HepG2 (cell line): ENCODE data around the gene ASB7. TPM values are rescaled to one million over a fixed set of nuclear protein-coding genes. Genes with fewer than 3 reads are reported as not detected.

Experiments used
- ATAC-seq: fragments of 200-7000 bp; cut with Tn5 transposase; 3 replicates; pipeline ENCODE4 v1.9.1; 2020; ENCODE audit warnings: mild to moderate bottlenecking, moderate library complexity
- BruUV-seq: library from RNA; stranded (reverse); fragments of 400-500 nt; replicated peaks from 2 replicates; lab custom pipeline; 2021; lab: Mats Ljungman, UMichigan
- CTCF ChIA-PET: fragments of 300-600 bp; formaldehyde crosslinking; extraction: SDS; loops from one replicate; lab custom pipeline; 2021; ENCODE audit warnings: low total read pairs, inconsistent platforms, low intra/inter-chr PET ratio; lab: Yijun Ruan, JAX
- POLR2A ChIA-PET: fragments of 350-600 bp; sonication (Branson Sonifier 250); formaldehyde crosslinking; loops from one replicate; lab custom pipeline; 2020; ENCODE audit warnings: antibody characterized with exemption, inconsistent platforms; lab: Yijun Ruan, JAX
- DNase-seq: peaks from one replicate; pipeline ENCODE4 v3.0.0-alpha.2; 2015; ENCODE audit warnings: low spot score
- FAIRE-seq: peaks from 3 replicates; lab custom pipeline; 2011; peaks lifted over from hg19 to GRCh38; lab: Jason Lieb, UNC
- H2AFZ ChIP-seq: one replicate; pipeline ENCODE4 v1.6.1; 2011; ENCODE audit warnings: low read length, inconsistent platforms
- H3K27ac ChIP-seq: fragments of 300-600 bp; 3 replicates; pipeline ENCODE4 v1.8.0; 2011; ENCODE audit warnings: mixed run types, mild to moderate bottlenecking, mixed read lengths, low read length, inconsistent platforms; ENCODE audit not compliant: insufficient read depth; ENCODE audit errors: extremely low read length
- H3K27me3 ChIP-seq, 2 experiments: fragments of 200-600 bp in 1 of 2; 2 replicates in 1 of 2; 3 replicates in 1 of 2; pipeline versions ENCODE4 v1.6.0 to v1.8.0; 2011; ENCODE audit warnings: low read length in 2 of 2, mild to moderate bottlenecking in 2 of 2, moderate library complexity in 2 of 2, inconsistent platforms in 1 of 2; ENCODE audit not compliant: insufficient read depth in 2 of 2, control insufficient read depth in 1 of 2
- H3K36me3 ChIP-seq, 2 experiments: fragments of 200-600 bp in 1 of 2; replicated peaks in 1 of 2; 2 replicates in 1 of 2; 3 replicates in 1 of 2; pipeline versions ENCODE4 v1.5.1 to v1.8.0; 2011; ENCODE audit warnings: low read length in 2 of 2, inconsistent platforms in 1 of 2; ENCODE audit not compliant: insufficient read depth in 2 of 2, control insufficient read depth in 1 of 2
- H3K4me1 ChIP-seq: 2 replicates; pipeline ENCODE4 v1.5.1; 2012; ENCODE audit warnings: low read length, inconsistent platforms; ENCODE audit not compliant: insufficient read depth
- H3K4me2 ChIP-seq: 2 replicates; pipeline ENCODE4 v1.6.0; 2011; ENCODE audit warnings: low read depth, low read length, inconsistent platforms
- H3K4me3 ChIP-seq, 3 experiments: fragments of 200-600 bp in 1 of 3; sonication (generic), shearing (Covaris generic) in 1 of 3; replicated peaks in 1 of 3; 2 replicates each; pipeline ENCODE4 v1.5.1; 2011 to 2016; ENCODE audit warnings: low read length in 3 of 3, inconsistent platforms in 2 of 3, low read depth in 2 of 3, mild to moderate bottlenecking in 2 of 3, control low read depth in 1 of 3, mixed read lengths in 1 of 3; ENCODE audit not compliant: insufficient read depth in 1 of 3
- H3K79me2 ChIP-seq: one replicate; pipeline ENCODE4 v1.6.1; 2011; ENCODE audit warnings: low read length, inconsistent platforms; ENCODE audit not compliant: insufficient read depth
- H3K9ac ChIP-seq: 2 replicates; pipeline ENCODE4 v1.6.0; 2011; ENCODE audit warnings: mild to moderate bottlenecking, low read depth, low read length, inconsistent platforms; ENCODE audit not compliant: insufficient read depth
- H3K9me3 ChIP-seq: 2 replicates; pipeline ENCODE4 v1.5.1; 2012; ENCODE audit warnings: mild to moderate bottlenecking, low read length
- H4K20me1 ChIP-seq: 2 replicates; pipeline ENCODE4 v1.6.0; 2011; ENCODE audit warnings: inconsistent platforms, mild to moderate bottlenecking, low read length, moderate library complexity; ENCODE audit not compliant: insufficient read depth
- ATF1 ChIP-seq: IDR thresholded peaks from 2 replicates; pipeline ENCODE4 v1.6.1; 2016; ENCODE audit warnings: mild to moderate bottlenecking, control low read depth
- E2F1 ChIP-seq: sonication (generic); formaldehyde crosslinking; IDR thresholded peaks from 2 replicates; pipeline ENCODE4 v1.5.0; 2020; ENCODE audit warnings: missing genetic modification reagents
- EEA1 ChIP-seq: sonication (generic); formaldehyde crosslinking; IDR thresholded peaks from 2 replicates; pipeline ENCODE4 v1.5.1; 2020; ENCODE audit warnings: mild to moderate bottlenecking, missing genetic modification reagents, borderline replicate concordance
- FOXC1 ChIP-seq: sonication (generic); formaldehyde crosslinking; IDR thresholded peaks from 2 replicates; pipeline ENCODE4 v1.8.0; 2022; ENCODE audit warnings: mild to moderate bottlenecking, missing genetic modification reagents, borderline replicate concordance
- HMG20B ChIP-seq: conservative IDR thresholded peaks from 2 replicates; pipeline ENCODE4 v1.6.1; 2016; ENCODE audit warnings: missing genetic modification reagents, missing compliant biosample characterization
- HMGA1 ChIP-seq: sonication (generic); formaldehyde crosslinking; conservative IDR thresholded peaks from 2 replicates; pipeline ENCODE4 v1.4.0; 2020; ENCODE audit warnings: missing genetic modification reagents
- HOXD1 ChIP-seq: sonication (generic); formaldehyde crosslinking; IDR thresholded peaks from 2 replicates; pipeline ENCODE4 v1.5.0; 2020; ENCODE audit warnings: missing genetic modification reagents
- KDM5A ChIP-seq: fragments of 200-600 bp; sonication (generic); IDR thresholded peaks from 2 replicates; pipeline ENCODE4 v1.7.0; 2018; ENCODE audit warnings: antibody characterized with exemption, mild to moderate bottlenecking, low read length, borderline replicate concordance
- KLF12 ChIP-seq: sonication (generic); formaldehyde crosslinking; IDR thresholded peaks from 2 replicates; pipeline ENCODE4 v1.4.0; 2020; ENCODE audit warnings: missing genetic modification reagents, borderline replicate concordance
- POGZ ChIP-seq: sonication (generic); formaldehyde crosslinking; IDR thresholded peaks from 2 replicates; pipeline ENCODE4 v1.4.0; 2020; ENCODE audit warnings: mild to moderate bottlenecking, missing genetic modification reagents
- SAFB2 ChIP-seq: sonication (generic); formaldehyde crosslinking; IDR thresholded peaks from 2 replicates; pipeline ENCODE4 v1.5.1; 2020; ENCODE audit warnings: missing genetic modification reagents, low read depth, mild to moderate bottlenecking, borderline replicate concordance
- SMAD1 ChIP-seq: sonication (generic); formaldehyde crosslinking; IDR thresholded peaks from 2 replicates; pipeline ENCODE4 v1.4.0; 2020; ENCODE audit warnings: missing genetic modification reagents, low read depth, mild to moderate bottlenecking, borderline replicate concordance
- ZBTB42 ChIP-seq: sonication (generic); formaldehyde crosslinking; IDR thresholded peaks from 2 replicates; pipeline ENCODE4 v1.5.0; 2020; ENCODE audit warnings: mild to moderate bottlenecking, missing genetic modification reagents
- ZFP41 ChIP-seq: sonication (generic); formaldehyde crosslinking; IDR thresholded peaks from 2 replicates; pipeline ENCODE4 v1.4.0; 2020; ENCODE audit warnings: mild to moderate bottlenecking, missing genetic modification reagents, borderline replicate concordance
- ZFP62 ChIP-seq: sonication (generic); formaldehyde crosslinking; IDR thresholded peaks from 2 replicates; pipeline ENCODE4 v1.4.0; 2020; ENCODE audit warnings: missing genetic modification reagents
- ZMYM3 ChIP-seq: sonication (generic); formaldehyde crosslinking; IDR thresholded peaks from 2 replicates; pipeline ENCODE4 v1.5.1; 2020; ENCODE audit warnings: mild to moderate bottlenecking, missing genetic modification reagents
- ZNF121 ChIP-seq: sonication (generic); formaldehyde crosslinking; IDR thresholded peaks from 2 replicates; pipeline ENCODE4 v1.5.0; 2020; ENCODE audit warnings: mild to moderate bottlenecking, missing genetic modification reagents
- ZNF564 ChIP-seq: sonication (generic); formaldehyde crosslinking; IDR thresholded peaks from 2 replicates; pipeline ENCODE4 v1.8.1; 2023; ENCODE audit warnings: mild to moderate bottlenecking, missing genetic modification reagents
- ZSCAN20 ChIP-seq: sonication (generic); formaldehyde crosslinking; IDR thresholded peaks from 2 replicates; pipeline ENCODE4 v1.4.0; 2020; ENCODE audit warnings: missing genetic modification reagents, mild to moderate bottlenecking, borderline replicate concordance
- ZXDC ChIP-seq: sonication (generic); formaldehyde crosslinking; IDR thresholded peaks from 2 replicates; pipeline ENCODE4 v1.5.0; 2020; ENCODE audit warnings: mild to moderate bottlenecking, missing genetic modification reagents
- WGBS: methylation state at CpG from one replicate; pipeline ENCODE4 v1.1.6; 2017; ENCODE audit warnings: low lambda C conversion rate; 5-methylcytosine and 5-hydroxymethylcytosine counted together
- in situ Hi-C: cut with HindIII; loops from 2 replicates; pipeline ENCODE4 v1.10.0; 2017; ENCODE audit warnings: low pct_unique_long_range_greater_than_20kb; ENCODE audit not compliant: extremely low pct_ligation_motif_present
- intact Hi-C: fragments of 100-400 bp; cut with micrococcal nuclease; formaldehyde crosslinking; loops from one replicate; pipeline ENCODE4 v1.10.0; 2022; ENCODE audit not compliant: unreplicated experiment
- polyA plus RNA-seq, 8 experiments: library from polyadenylated mRNA; depleted of rRNA in 3 of 8; stranded (reverse) in 7 of 8; unstranded in 1 of 8; fragments of >200 nt; fragmentation: Illumina TruSeq in 4 of 8; extraction: Trizol in 4 of 8; gene quantifications; 2 replicates each; pipeline versions ENCODE4 v1.2.1 to v1.2.3, GENCODE V29; 2011 to 2016; ENCODE audit warnings: low read depth in 4 of 8, missing spikeins in 1 of 8, mixed read lengths in 1 of 8; ENCODE audit not compliant: insufficient read depth in 1 of 8
- total RNA-seq, 5 experiments: library from RNA; depleted of rRNA; stranded (reverse); fragments of >200 nt; fragmentation: Illumina TruSeq; extraction: Trizol; gene quantifications; 2 replicates each; pipeline ENCODE4 v1.2.3, GENCODE V29; 2016; ENCODE audit warnings: low read depth in 1 of 5

Gene ASB7
- total and polyA plus RNA-seq, 2 of the 13 experiments (the other 11 are each of a cell fraction or from before 2014, with no cell fraction given) = 7.7 to 12.1 TPM

- H3K79me2 ChIP-seq = no peaks in the 10 kb centered on the region
- no peak overlapping the region for H3K9ac ChIP-seq
- no peak overlapping the region for H3K4me2 ChIP-seq
- H3K27me3 ChIP-seq = peaks cover 0 to 14% of the 10 kb centered on the region in 2 experiments; a peak in 4 of 5 replicates
- H4K20me1 ChIP-seq = 0 out of 2 replicates have a peak, but pooled peaks cover 2% of the 10 kb centered on the region
- H3K4me3 ChIP-seq = no peak overlapping the region
- H3K9me3 ChIP-seq = no peaks in the 10 kb centered on the region
- FAIRE-seq (no peak), ATAC-seq (no peak), DNase-seq (no peak)
- H3K4me1 ChIP-seq = no peaks in the 10 kb centered on the region
- ChIA-PET POLR2A (no interaction called here), CTCF (no interaction called here)
- TF ChIP-seq FOXC1 (CRISPR knock-in tag) (no peak), HMG20B (no peak), ZBTB42 (CRISPR knock-in tag) (no peak), HOXD1 (CRISPR knock-in tag) (no peak), POGZ (no peak), ATF1 (no peak), ZXDC (CRISPR knock-in tag) (no peak), KDM5A (no peak), SMAD1 (no peak), EEA1 (CRISPR knock-in tag) (no peak), ZNF564 (CRISPR knock-in tag) (no peak), HMGA1 (CRISPR knock-in tag) (no peak), ZMYM3 (CRISPR knock-in tag) (no peak), ZFP41 (no peak), ZNF121 (CRISPR knock-in tag) (no peak), KLF12 (CRISPR knock-in tag) (no peak), ZSCAN20 (CRISPR knock-in tag) (no peak), E2F1 (CRISPR knock-in tag) (no peak), ZFP62 (no peak), SAFB2 (CRISPR knock-in tag) (no peak)
- H2AFZ ChIP-seq = no peak overlapping the region
- no peak overlapping the region for H3K27ac ChIP-seq
- 90% methylated on average over 3 of the region's 15 CpGs for WGBS
- BruUV-seq = no TSS peak
- in situ Hi-C loops = loop anchor here (5.0 to 25.0 kb wide), 3 partner anchors 203 to 593 kb away; partner anchors contain the start of gene CHSY1
- H3K36me3 ChIP-seq = no peaks in the 10 kb centered on the region
- intact Hi-C loops = no loop called here
Observed at GRCh38 chr15:100669260-100669659, 66.9 kb downstream of the ASB7 start.
